ENCODE results near the gene EXOC1. TPM values are rescaled to one million over a fixed set of nuclear protein-coding genes. Genes with fewer than 3 reads are reported as not detected.

Gene EXOC1
- total RNA-seq, 1 donor from 2014 or later: 29.0 TPM

- Mint-ChIP-seq H3K9me3 (peaks cover 4% of the 10 kb centered on the region), H3K36me3 (no peaks in the 10 kb centered on the region), H3K27ac (no peak overlapping the region), H3K27me3 (ENCODE audit: low read depth) (peaks cover 31% of the 10 kb centered on the region), H3K4me3 (no peak overlapping the region), H3K4me1 (peaks cover 7% of the 10 kb centered on the region)
- no peak for DNase-seq (ENCODE audit: low spot score in 2 of 2, unreplicated experiment in 2 of 2)
- TF ChIP-seq CTCF (IDR thresholded peaks at IDR 0.05; ENCODE audit: unreplicated experiment): no peak
Observed at GRCh38 chr4:55820279-55820678, 33.2 kb upstream of the EXOC1 start.

- no peak for DNase-seq (ENCODE audit: low spot score in 2 of 2, unreplicated experiment in 2 of 2)
- Mint-ChIP-seq H3K36me3 (no peaks in the 10 kb centered on the region), H3K27me3 (ENCODE audit: low read depth) (peaks cover 32% of the 10 kb centered on the region), H3K4me1 (peaks cover 7% of the 10 kb centered on the region), H3K27ac (no peak overlapping the region), H3K9me3 (peaks cover 4% of the 10 kb centered on the region), H3K4me3 (no peak overlapping the region)
- no peak for TF ChIP-seq CTCF (IDR thresholded peaks at IDR 0.05; ENCODE audit: unreplicated experiment)
Observed at GRCh38 chr4:55822329-55822728, 31.1 kb upstream of the EXOC1 start.

- H3K27ac Mint-ChIP-seq: no peak overlapping the region
- H3K27me3 Mint-ChIP-seq (ENCODE audit: low read depth): peaks cover 31% of the 10 kb centered on the region
- no peaks in the 10 kb centered on the region for H3K9me3 Mint-ChIP-seq
- H3K4me3 Mint-ChIP-seq: no peak overlapping the region
- no peak for DNase-seq (ENCODE audit: low spot score in 2 of 2, unreplicated experiment in 2 of 2)
- no peaks in the 10 kb centered on the region for H3K36me3 Mint-ChIP-seq
- no peak for TF ChIP-seq CTCF (IDR thresholded peaks at IDR 0.05; ENCODE audit: unreplicated experiment)
- peaks cover 2% of the 10 kb centered on the region for H3K4me1 Mint-ChIP-seq
Observed at GRCh38 chr4:55824865-55825264, 28.6 kb upstream of the EXOC1 start.

- H3K4me3 Mint-ChIP-seq: no peak overlapping the region
- no peak for DNase-seq (ENCODE audit: low spot score in 2 of 2, unreplicated experiment in 2 of 2)
- no peak overlapping the region for H3K27ac Mint-ChIP-seq
- peaks cover 2% of the 10 kb centered on the region for H3K9me3 Mint-ChIP-seq
- peaks cover 5% of the 10 kb centered on the region for H3K4me1 Mint-ChIP-seq
- TF ChIP-seq CTCF (IDR thresholded peaks at IDR 0.05; ENCODE audit: unreplicated experiment): no peak
- H3K36me3 Mint-ChIP-seq: no peaks in the 10 kb centered on the region
- peaks cover 22% of the 10 kb centered on the region for H3K27me3 Mint-ChIP-seq (ENCODE audit: low read depth)
Observed at GRCh38 chr4:55826986-55827385, 26.5 kb upstream of the EXOC1 start.

GRCh38 chr4:55827582-55827981 lies 25.9 kb upstream of the EXOC1 start:
- no peak for TF ChIP-seq CTCF (IDR thresholded peaks at IDR 0.05; ENCODE audit: unreplicated experiment)
- peaks cover 3% of the 10 kb centered on the region for H3K9me3 Mint-ChIP-seq
- H3K27me3 Mint-ChIP-seq (ENCODE audit: low read depth): peaks cover 17% of the 10 kb centered on the region
- H3K36me3 Mint-ChIP-seq: no peaks in the 10 kb centered on the region
- DNase-seq (ENCODE audit: low spot score in 2 of 2, unreplicated experiment in 2 of 2): no peak
- no peak overlapping the region for H3K4me3 Mint-ChIP-seq
- no peak overlapping the region for H3K27ac Mint-ChIP-seq
- peaks cover 5% of the 10 kb centered on the region for H3K4me1 Mint-ChIP-seq

GRCh38 chr4:55830048-55830447 lies 23.4 kb upstream of the EXOC1 start:
- TF ChIP-seq CTCF (IDR thresholded peaks at IDR 0.05; ENCODE audit: unreplicated experiment): no peak
- H3K4me3 Mint-ChIP-seq: no peak overlapping the region
- H3K27ac Mint-ChIP-seq: no peak overlapping the region
- H3K4me1 Mint-ChIP-seq: peaks cover 4% of the 10 kb centered on the region
- no peak for DNase-seq (ENCODE audit: low spot score in 2 of 2, unreplicated experiment in 2 of 2)
- peaks cover 3% of the 10 kb centered on the region for H3K9me3 Mint-ChIP-seq
- no peaks in the 10 kb centered on the region for H3K36me3 Mint-ChIP-seq
- H3K27me3 Mint-ChIP-seq (ENCODE audit: low read depth): peaks cover 17% of the 10 kb centered on the region
